Hematopoietic multipotent progenitor cell treated with erythropoietin and hydrocortisone succinate and interleukin-3 and kit ligand, for 17 days (in vitro differentiated cells): ENCODE results near the gene DAPK1.

Source experiments
- DNase-seq: peaks from one replicate; pipeline ENCODE4 v3.0.0-alpha.2; 2015; ENCODE audit warnings: low spot score

Gene DAPK1

DNA sequence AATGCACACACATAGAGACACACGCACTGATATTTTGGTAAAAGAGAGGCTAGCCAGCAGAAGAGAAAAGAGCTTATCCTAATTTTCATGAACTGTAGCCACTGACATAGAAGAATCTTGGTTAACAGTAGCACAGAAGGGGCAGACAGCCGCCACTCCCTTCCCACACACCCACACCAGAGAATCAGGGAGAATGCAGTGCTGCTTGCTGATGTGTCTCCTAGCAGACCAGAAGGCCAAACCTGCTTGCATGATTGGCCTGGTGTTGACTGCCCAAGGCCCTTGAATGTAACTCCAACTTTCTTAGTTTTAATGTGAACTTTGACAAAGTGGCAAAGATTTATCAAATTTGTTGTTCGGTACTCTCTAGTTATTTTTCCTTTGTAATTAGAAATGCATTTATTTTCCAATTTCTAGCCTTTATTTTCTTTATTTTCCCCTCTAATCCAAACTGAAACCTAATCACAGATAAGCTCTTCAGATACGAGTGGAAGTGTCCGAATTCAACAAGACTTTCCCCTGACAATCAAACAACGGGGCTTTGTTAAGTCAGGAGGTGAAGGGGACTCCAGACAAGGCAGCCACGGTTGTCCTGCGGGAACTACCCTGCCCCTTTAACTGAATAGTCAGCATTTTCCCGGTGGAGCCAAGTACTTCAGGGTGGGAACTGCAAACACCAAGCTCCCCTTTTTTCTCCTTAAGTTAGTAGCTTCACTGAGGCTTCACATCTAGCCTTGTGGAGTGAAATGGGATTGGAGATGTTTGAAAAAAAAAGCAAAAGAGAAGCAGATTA is 146.3 kb downstream of the DAPK1 start:
- DNase-seq: no peak

GRCh38 chr9:87644659-87645058 is 147.0 kb downstream of the DAPK1 start:
- no peak for DNase-seq

- no peak for DNase-seq
These were observed 148.9 kb downstream of the DAPK1 start for GRCh38 chr9:87646546-87646945.

- no peak for DNase-seq
These were observed 149.4 kb downstream of the DAPK1 start for GRCh38 chr9:87647114-87647513.

DNA sequence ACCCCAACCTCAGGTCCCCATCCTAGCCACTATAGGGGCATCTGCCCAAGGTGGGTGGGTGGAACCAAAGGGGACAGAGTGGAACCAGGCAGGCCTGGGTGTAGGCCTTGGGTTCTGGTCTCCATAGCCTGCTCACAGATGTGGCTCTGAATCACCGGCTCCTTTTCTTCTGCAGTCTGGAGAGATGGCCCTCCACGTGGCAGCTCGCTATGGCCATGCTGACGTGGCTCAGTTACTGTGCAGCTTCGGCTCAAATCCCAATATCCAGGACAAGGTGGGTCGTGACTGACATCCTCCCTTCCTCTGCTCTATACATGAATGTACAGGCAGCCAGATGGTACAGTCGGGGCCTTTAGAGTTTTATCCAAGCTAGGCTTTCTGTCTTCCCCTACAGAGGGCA is 150.9 kb downstream of the DAPK1 start:
- no peak for DNase-seq

DNA sequence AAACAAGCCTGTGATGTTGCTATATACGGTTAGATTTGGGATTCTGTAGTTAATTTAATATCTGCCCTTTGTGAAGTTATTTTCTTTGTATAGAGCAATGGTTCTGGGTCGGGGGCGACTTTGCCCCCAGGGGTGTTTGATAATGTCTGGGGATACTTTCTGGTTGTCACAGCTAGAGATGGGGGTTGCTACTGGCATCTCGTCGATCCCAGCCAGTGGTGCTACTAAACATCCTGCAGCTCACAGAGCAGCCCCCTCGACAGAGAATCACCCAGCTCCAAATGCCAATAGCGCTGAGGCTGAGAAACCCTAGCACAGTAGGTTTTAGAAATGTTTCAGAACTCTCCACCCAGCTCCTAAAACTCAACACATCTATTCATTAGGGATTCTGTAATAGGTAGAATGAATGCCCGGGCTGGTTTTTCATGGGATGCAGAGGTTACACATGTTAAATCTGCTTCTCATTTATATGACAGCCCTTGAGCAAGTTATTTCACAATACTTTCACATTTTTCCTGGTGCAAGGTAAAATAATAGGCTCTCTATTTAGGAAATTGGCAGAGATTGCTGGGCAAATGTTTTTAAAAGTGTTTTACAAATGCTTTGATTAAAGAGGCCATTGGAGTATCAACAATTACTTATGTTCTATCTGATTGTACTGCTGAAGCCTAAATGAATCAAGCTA is 153.1 kb downstream of the DAPK1 start:
- DNase-seq: no peak

DNA sequence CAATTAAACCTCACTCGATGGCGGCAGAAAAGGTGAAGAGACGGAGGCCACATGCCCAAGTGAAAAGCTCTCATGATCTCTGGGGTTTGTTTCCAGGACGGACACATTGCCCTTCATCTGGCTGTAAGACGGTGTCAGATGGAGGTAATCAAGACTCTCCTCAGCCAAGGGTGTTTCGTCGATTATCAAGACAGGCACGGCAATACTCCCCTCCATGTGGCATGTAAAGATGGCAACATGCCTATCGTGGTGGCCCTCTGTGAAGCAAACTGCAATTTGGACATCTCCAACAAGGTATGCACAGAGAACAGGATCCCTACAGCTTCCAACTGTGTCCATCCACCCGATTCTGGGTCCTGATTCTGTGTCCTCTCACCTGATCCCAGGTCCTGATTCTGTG is 153.8 kb downstream of the DAPK1 start:
- no peak for DNase-seq

GRCh38 chr9:87653941-87654340 is 156.3 kb downstream of the DAPK1 start:
- no peak for DNase-seq

DNA sequence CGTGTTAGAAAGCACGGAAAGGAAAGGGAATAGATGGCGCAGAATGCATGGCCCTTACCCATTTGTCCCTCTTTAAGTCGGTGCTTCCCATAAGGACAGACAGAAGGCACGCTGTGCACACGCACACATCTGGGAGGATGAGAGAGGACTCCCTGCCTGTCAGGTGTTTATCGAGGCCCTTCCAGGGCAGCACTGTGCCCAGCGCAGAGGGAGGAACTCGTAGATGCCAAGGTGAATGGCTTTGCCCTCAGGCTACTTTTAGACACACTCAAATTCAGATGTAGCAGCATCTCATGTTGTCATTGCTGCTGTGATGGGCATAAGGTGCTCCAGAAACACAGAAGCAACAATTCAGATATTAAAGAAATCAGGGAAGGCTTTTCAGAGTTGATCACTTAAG is 158.1 kb downstream of the DAPK1 start:
- DNase-seq: no peak

GRCh38 chr9:87656485-87656884 is 158.8 kb downstream of the DAPK1 start:
- DNase-seq: no peak

- no peak for DNase-seq
These were observed 159.5 kb downstream of the DAPK1 start for GRCh38 chr9:87657190-87657589.

DNA sequence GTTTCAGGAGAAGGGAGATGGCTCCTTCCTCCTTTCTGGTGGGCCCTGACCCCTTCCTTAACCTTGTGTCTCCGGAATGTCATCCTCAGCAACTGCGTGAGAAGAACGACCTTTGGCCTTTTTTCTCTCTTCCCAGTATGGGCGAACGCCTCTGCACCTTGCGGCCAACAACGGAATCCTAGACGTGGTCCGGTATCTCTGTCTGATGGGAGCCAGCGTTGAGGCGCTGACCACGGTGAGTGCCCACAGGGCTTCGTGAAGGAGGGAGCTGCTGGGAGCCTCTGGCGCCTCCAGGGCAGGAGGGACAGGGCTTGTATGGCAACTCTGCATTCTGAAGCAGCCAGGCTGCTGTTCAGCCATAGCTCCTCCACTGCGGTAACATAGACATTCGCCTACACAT is 160.2 kb downstream of the DAPK1 start:
- DNase-seq: no peak

DNA sequence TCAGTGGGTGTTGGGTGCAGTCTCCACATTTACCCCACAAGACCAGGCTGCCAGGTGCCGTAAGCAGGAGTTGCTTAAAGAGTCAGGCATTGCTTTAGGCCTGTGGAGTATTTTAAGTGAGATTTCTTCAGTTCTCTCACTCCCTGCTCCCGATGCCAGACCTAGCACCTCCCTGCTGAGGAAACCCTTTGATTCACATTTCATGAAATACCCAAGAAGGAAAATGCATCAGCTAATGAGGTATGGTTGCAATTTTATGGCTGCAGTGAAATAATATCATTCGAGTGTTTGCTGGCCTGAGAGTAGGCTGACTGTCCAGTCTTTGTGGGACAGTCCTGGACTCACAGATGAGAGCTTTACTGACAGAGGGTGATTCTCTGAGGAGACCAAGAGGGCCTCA is 160.8 kb downstream of the DAPK1 start:
- DNase-seq: no peak

DNA sequence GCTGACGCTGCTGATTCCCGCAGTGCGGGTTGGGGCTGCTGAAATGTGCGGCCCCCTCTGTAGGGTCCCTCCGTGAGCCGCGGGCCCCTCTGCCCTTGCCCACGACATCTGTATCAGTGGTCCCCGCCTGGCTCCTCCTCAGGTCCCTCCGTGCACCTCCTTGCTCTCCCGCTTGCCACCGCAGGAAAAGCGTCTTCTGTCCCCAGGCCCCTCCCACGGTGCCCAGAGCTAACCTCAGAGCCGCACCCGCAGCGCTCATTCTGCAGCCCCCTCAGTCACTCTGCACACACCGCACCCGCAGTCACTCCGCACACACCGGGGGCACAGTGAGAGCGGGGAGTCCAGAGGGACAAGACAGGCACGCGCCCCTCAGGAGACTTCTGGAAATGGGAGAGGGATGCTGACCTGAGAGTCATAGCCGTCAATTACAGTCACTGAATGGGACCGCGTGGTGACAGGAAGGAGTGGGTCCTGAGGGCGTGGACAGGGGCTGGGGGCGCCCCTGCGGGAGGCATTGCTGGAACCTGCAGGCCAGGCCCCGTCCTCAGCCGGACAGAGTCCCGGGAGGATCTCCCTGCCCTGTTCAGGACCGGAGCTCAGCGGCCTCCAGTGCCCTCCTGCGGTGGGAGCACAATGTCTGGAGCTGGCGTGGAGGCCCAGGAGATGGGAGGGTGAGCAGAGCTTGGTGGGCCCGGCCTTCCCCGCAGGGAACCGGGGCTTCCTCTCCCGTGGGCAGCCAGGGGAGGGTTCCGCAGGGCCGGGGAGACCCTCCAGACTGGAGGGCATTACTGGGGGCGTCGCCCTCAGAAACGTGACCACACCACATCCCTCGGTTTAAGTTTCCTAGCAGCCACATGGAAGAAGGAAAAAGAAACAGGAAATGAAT is 162.1 kb downstream of the DAPK1 start:
- no peak for DNase-seq

DNA sequence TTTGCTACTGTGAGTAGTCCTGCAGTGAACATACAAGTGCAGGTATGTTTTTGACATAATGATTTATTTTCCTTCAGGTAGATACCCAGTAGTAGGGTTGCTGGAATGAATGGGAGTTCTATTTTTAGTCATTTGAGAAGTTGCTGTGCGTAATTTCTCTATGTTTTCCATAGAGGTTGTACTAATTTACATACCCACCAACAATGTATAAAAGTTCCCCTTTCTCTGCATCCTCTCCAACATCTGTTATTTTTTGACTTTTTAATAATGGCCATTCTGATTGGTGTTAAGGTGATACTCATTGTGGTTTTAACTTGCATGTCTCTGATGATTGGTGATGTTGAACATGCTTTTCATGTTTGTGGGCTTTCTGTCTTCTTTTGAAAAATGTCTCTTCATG is 163.6 kb downstream of the DAPK1 start:
- no peak for DNase-seq

DNA sequence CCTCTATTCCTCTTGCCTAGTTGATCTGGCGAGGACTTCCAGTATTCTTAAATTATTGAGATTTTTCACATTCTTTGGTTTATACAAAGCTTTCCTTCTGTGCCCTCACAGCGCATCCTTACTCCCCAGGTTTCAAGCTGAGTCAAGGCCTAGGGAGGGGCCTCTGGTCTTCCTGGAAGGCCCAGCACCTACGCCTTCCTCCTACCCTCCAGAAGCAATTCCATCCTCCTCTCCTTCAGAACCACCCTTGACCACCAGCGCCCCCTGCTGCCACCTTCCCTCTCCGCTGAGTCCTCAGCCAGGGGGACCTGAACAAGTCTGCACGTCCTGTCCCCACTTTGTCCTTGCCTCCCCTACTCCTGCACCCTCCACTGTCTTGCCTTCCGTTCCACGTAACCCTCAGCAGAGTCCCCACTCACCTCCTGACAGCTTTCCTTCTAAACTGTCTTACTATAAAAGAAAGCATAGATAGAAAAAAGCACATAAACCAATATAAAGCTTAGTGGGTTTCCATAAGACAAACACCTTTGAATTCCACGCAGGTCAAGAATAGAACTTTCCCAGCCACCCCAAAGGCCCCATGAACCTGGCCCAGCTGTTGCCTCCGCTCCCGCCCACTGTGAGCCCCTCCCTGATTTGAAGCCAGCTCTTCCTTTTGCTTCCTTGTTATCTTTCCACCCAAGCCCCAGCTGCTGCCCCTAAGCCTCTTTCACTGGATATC is 165.3 kb downstream of the DAPK1 start:
- DNase-seq: peak; percentile 79

DNA sequence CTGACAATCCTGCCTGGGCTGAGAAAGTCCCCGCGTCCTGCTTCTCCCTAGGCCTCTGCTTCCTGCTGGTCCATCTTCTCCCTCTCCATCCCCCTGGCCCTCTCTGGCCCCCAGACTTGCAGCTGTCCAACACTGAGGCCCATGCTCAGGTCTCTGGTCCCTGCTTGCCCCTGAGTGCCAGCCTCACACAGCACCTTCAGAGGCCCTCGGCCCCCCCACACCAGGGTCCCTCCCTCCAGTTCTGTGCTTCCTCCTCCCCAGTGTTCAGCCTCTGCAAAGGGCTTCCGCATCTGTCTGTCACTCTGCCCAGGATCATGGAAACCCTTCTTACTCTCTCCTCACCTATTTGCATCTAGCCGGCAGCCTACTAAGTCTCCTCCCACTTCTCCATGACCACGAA is 165.9 kb downstream of the DAPK1 start:
- DNase-seq: no peak

DNA sequence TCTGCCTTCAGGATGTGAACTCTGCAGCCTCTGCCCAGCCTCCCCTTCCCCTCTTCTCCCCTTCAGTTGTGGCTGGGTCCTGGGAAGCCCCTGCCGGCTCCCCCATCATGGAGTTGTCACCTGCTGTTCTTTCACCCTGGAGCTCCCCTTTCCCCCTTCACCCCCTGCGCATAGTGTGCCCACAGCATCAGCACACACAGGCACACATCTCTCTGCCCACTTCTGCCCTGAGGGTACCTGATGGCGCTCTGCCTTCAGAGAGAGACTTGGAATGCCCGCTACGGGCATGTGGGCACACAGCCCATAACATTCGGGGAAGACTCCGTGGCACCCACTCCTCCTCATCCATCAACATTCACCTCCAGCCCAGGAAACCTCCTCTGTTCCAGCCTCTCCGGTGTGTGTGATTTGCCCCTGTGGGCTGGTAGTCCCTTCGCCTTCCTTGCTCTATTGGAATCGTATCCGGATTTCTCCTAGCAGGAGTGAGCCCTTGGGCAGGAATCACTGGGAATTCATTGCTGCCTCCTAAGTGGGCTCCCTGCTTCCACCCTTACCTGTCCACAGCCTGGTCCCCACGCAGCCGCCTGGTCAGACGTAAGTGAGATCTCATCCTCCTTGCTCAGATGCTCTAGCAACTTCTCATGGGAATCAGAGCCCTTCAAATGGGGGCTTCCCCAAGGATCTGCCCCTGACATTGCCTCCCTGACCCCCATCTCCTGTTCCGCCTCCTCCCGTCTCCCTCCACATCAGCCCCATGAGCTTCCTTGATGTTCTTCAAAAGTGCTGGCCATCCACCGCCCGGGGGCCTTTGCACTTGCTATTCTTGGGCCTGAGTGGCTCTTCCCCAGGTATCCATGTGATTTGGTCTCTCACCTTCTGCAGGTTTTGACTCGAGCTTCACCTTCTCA is 166.7 kb downstream of the DAPK1 start:
- no peak for DNase-seq

GRCh38 chr9:87665505-87665904 is 167.8 kb downstream of the DAPK1 start:
- no peak for DNase-seq

- peak; percentile 27 for DNase-seq
These were observed 169.6 kb downstream of the DAPK1 start for GRCh38 chr9:87667164-87667738.

GRCh38 chr9:87668222-87668621 is 170.6 kb downstream of the DAPK1 start:
- no peak for DNase-seq
